Fibroblast of the aortic adventitia (primary cell): ENCODE measurements around the gene SLCO1A2. TPM values are rescaled to one million over a fixed set of nuclear protein-coding genes. Genes with fewer than 3 reads are reported as not detected.

Experiments
- DNase-seq: peaks from one replicate; pipeline ENCODE4 v3.0.0-alpha.2; 2010; ENCODE audit warnings: low read depth
- H3K4me3 ChIP-seq: 2 replicates; pipeline ENCODE4 v1.5.1; 2011; ENCODE audit warnings: low read depth, mild to moderate bottlenecking, control low read depth, low read length, moderate library complexity
- total RNA-seq: library from RNA; depleted of rRNA; stranded (reverse); fragments of >200 nt; gene quantifications from 2 replicates; pipeline ENCODE4 v1.2.3, GENCODE V29; 2012; ENCODE audit warnings: low replicate concordance
- TF ChIP-seq, protein P1 (sequence below): IDR thresholded peaks from 2 replicates; pipeline ENCODE4 v1.5.1; 2011; ENCODE audit warnings: mild to moderate bottlenecking, low read length, control low read depth, inconsistent platforms; ENCODE audit not compliant: insufficient read depth

SLCO1A2 gene
- total RNA-seq, 1 donor, result 0.09 TPM

DNA sequence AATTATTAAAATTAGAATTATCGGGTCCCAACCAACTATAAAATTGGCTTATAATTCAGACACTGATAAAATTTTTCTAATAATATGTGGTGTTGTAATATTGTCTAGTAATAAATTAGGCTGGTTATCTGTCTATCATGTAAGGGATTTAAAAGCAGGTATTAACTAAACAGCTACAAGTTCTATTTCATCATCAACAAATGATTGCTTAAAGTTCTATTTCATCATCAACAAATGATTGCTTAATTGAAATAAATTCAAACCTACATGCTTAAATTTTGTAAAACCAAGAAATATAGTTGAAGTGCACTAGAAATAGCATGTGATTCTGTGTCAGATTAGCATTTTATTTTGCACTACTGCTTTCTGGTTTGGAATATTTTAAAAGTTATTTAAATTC is 34.1 kb downstream of the SLCO1A2 start:
- TF ChIP-seq, protein P1, sequence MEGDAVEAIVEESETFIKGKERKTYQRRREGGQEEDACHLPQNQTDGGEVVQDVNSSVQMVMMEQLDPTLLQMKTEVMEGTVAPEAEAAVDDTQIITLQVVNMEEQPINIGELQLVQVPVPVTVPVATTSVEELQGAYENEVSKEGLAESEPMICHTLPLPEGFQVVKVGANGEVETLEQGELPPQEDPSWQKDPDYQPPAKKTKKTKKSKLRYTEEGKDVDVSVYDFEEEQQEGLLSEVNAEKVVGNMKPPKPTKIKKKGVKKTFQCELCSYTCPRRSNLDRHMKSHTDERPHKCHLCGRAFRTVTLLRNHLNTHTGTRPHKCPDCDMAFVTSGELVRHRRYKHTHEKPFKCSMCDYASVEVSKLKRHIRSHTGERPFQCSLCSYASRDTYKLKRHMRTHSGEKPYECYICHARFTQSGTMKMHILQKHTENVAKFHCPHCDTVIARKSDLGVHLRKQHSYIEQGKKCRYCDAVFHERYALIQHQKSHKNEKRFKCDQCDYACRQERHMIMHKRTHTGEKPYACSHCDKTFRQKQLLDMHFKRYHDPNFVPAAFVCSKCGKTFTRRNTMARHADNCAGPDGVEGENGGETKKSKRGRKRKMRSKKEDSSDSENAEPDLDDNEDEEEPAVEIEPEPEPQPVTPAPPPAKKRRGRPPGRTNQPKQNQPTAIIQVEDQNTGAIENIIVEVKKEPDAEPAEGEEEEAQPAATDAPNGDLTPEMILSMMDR, result no peak
- DNase-seq, result no peak
- no peak overlapping the region for H3K4me3 ChIP-seq

DNA sequence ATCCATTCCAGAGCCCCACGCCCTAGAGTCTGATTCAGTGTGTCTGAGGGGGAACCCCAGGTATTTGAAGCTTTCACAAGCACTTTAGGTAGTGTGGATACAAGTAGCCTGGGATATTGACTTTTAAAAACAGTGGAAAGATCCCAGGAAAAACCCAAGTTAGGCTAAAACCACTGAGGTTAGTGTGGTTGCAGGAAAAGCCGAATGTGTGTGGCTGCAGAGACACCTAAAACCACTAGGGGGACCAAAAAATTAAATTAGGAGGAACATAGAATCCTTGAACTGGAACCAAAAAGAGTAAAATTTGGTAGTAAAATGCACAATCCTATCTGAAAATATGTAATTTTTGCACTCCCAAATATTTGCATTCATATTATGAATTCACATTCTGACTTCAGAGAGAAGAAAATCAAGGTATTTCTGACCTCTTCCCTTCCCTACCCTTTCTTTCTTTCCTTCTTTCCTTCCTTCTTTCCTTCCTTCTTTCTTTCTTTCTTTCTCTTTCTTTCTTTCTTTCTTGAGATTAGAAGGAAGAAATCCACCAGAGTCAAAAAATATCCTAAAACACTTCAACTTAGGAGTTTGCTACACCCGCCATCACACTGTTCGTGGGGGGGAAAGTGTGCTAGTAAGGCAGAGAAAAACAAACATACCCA is 37.8 kb downstream of the SLCO1A2 start:
- TF ChIP-seq, protein P1, result peak; percentile 85
- peak; percentile 35 for DNase-seq
- H3K4me3 ChIP-seq, result no peak overlapping the region

DNA sequence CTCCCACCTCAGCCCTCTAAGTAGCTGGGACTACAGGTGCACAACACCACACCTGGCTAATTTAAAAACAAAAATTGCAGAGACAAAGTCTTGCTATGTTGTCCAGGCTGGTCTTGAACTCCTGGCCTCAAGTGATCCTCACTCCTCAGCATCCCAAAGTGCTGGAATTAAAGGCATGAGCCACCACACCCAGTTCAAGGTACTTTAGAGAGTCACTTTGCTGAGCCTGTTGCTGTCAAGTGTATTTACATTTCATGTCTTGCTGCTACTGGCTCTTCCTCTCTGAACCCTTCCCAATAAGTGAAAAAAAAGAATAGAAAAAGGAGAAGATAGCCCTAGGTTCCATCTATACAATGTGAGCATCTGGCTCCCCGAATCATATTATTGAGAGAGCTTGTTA is 38.4 kb downstream of the SLCO1A2 start:
- H3K4me3 ChIP-seq, result no peak overlapping the region
- no peak for DNase-seq
- TF ChIP-seq, protein P1, result no peak

DNA sequence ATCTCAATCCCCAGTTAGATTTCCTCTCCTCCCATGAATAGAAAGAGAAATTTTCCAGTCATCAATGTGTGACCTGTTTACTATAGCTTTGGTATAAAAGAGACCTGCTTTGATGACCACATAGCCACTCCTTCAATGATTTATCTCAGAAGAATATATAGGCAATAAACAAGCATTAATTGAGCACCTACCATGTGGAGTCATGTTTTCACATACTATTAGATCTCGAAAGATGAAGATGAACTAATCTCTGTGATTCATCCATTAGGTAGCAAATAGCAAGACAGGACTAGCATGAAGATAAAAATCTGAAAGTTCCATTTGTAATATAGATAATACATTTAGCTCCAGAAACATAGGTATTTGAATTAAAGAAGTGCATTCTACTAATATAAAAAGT is 40.5 kb downstream of the SLCO1A2 start:
- no peak for DNase-seq
- TF ChIP-seq, protein P1, result no peak
- H3K4me3 ChIP-seq, result no peak overlapping the region

DNA sequence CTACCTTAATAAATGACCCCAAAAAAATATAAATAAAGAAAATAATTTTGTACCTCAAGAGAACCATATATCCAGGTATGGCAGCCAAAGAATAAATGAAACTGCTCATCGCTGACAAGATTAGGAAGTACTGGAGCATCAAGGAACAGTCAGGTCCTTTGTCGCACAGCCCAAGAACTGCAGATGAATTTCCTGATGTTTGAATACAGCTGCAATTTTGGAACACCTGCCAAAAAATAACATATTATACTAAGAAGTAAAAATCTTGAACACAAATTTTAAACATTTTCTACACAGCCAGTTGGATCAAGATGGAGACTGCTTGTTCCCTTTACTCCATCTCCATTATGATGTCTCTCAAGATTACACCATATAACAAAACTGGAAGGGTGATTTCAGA is 42.6 kb downstream of the SLCO1A2 start:
- H3K4me3 ChIP-seq, result no peak overlapping the region
- TF ChIP-seq, protein P1, result no peak
- no peak for DNase-seq

DNA sequence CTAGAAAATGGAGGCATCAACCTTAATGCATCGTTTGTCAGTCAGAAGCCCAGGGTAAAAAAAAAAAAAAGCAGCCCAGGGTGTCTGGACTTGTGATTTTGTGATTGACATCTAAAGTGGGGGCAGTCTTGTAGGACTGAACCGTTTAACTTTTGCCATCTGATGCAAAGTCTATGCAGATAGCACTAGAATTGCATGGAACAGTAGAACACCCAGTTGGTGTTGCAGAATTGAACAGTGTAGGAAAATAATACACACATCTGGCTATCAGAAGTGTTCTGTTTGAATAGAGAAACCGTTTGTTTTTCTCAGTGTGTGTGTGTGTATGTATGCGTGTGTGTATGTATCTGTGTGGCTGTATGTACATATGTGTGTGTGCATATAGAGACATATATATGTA is 45.0 kb downstream of the SLCO1A2 start:
- TF ChIP-seq, protein P1, result no peak
- no peak for DNase-seq
- H3K4me3 ChIP-seq, result no peak overlapping the region

DNA sequence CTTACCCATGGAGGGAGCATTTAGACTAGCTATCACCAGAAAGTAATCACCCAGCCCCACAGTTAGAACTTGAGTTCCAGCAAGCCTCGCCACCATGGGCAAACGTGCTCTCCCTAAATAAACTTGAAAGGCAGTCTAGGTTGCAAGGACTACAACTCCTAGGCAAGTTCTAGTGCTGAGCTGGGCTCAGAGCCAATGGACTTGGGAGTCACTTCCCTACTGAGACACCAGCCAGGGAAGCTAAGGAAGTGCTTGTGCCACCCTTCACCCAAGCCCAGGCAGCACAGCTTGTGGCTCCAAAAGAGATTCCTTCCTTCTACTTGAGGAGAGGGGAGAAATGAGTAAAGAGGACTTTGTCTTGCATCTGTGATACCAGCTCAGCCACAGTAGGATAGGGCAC is 57.9 kb downstream of the SLCO1A2 start:
- DNase-seq, result no peak
- H3K4me3 ChIP-seq, result no peak overlapping the region
- TF ChIP-seq, protein P1, result no peak
